Activated T-helper 2 cell treated with anti-CD3 and anti-CD28 coated beads, Interferon-gamma antibody, Interleukin-2, Interleukin-4, amounts not matched to agents 10 μg/mL and 5 μg/mL and 100 μg/mL, durations not matched to agents 14 hours and 24 hours and 36 hours (primary cell): ENCODE data around the gene AUTS2. TPM values are rescaled to one million over a fixed set of nuclear protein-coding genes. Genes with fewer than 3 reads are reported as not detected.

Experiments used
- DNase-seq: peaks from one replicate; pipeline ENCODE4 v3.0.0; 2021; ENCODE audit warnings: low spot score
- H3K27ac Mint-ChIP-seq: one replicate; pipeline ENCODE4 v1.8.0; 2021; ENCODE audit warnings: mixed read lengths
- H3K27me3 Mint-ChIP-seq: one replicate; pipeline ENCODE4 v1.8.0; 2021; ENCODE audit warnings: low read depth, mixed read lengths
- H3K36me3 Mint-ChIP-seq: one replicate; pipeline ENCODE4 v1.8.0; 2021; ENCODE audit warnings: low read depth, mixed read lengths
- H3K4me1 Mint-ChIP-seq: one replicate; pipeline ENCODE4 v1.8.0; 2021; ENCODE audit warnings: low read depth, mixed read lengths
- H3K4me3 Mint-ChIP-seq: one replicate; pipeline ENCODE4 v1.8.0; 2021; ENCODE audit warnings: low read depth, mild to moderate bottlenecking, moderate library complexity, mixed read lengths
- H3K9me3 Mint-ChIP-seq: one replicate; pipeline ENCODE4 v1.8.0; 2021; ENCODE audit warnings: mixed read lengths
- intact Hi-C: fragments of 100-400 bp; cut with micrococcal nuclease; formaldehyde crosslinking; loops from one replicate; pipeline ENCODE4 v1.15.1; 2023
- total RNA-seq: library from RNA; stranded (reverse); gene quantifications from 2 replicates; pipeline ENCODE4 v1.2.3, GENCODE V29; 2022

Gene AUTS2
- total RNA-seq, 1 donor from 2014 or later, result 1.1 TPM

GRCh38 chr7:70237831-70238575, 639.7 kb downstream of the AUTS2 start:
- Mint-ChIP-seq H3K27me3 (no peaks in the 10 kb centered on the region), H3K9me3 (peaks cover 18% of the 10 kb centered on the region), H3K4me1 (no peaks in the 10 kb centered on the region), H3K4me3 (no peak overlapping the region), H3K27ac (no peak overlapping the region), H3K36me3 (no peaks in the 10 kb centered on the region)
- no peak for DNase-seq
- intact Hi-C loops, result no loop called here

- intact Hi-C loops, result no loop called here
- no peak overlapping the region for H3K27ac Mint-ChIP-seq
- peaks cover 9% of the 10 kb centered on the region for H3K9me3 Mint-ChIP-seq
- no peaks in the 10 kb centered on the region for H3K4me1 Mint-ChIP-seq
- no peak for DNase-seq
- H3K4me3 Mint-ChIP-seq, result no peak overlapping the region
- no peaks in the 10 kb centered on the region for H3K27me3 Mint-ChIP-seq
- H3K36me3 Mint-ChIP-seq, result no peaks in the 10 kb centered on the region
These were observed 641.6 kb downstream of the AUTS2 start for GRCh38 chr7:70239918-70240317.

GRCh38 chr7:70240873-70241272, 642.6 kb downstream of the AUTS2 start:
- H3K36me3 Mint-ChIP-seq, result no peaks in the 10 kb centered on the region
- H3K9me3 Mint-ChIP-seq, result peaks cover 4% of the 10 kb centered on the region
- H3K27ac Mint-ChIP-seq, result no peak overlapping the region
- DNase-seq, result no peak
- intact Hi-C loops, result no loop called here
- H3K4me3 Mint-ChIP-seq, result no peak overlapping the region
- H3K4me1 Mint-ChIP-seq, result no peaks in the 10 kb centered on the region
- H3K27me3 Mint-ChIP-seq, result no peaks in the 10 kb centered on the region

GRCh38 chr7:70241536-70242175, 643.4 kb downstream of the AUTS2 start:
- Mint-ChIP-seq H3K27ac (no peak overlapping the region), H3K9me3 (peaks cover 4% of the 10 kb centered on the region)
- intact Hi-C loops, result no loop called here

GRCh38 chr7:70242826-70243225, 644.6 kb downstream of the AUTS2 start:
- intact Hi-C loops, result no loop called here

More at GRCh38 chr7:70241536-70242175, 643.4 kb downstream of the AUTS2 start:
- no peaks in the 10 kb centered on the region for H3K4me1 Mint-ChIP-seq
- no peaks in the 10 kb centered on the region for H3K36me3 Mint-ChIP-seq
- H3K27me3 Mint-ChIP-seq, result no peaks in the 10 kb centered on the region
- no peak for DNase-seq
- no peak overlapping the region for H3K4me3 Mint-ChIP-seq

GRCh38 chr7:70243443-70243842, 645.2 kb downstream of the AUTS2 start:
- DNase-seq, result no peak
- Mint-ChIP-seq H3K9me3 (peaks cover 1% of the 10 kb centered on the region), H3K4me1 (no peaks in the 10 kb centered on the region), H3K27me3 (no peaks in the 10 kb centered on the region), H3K27ac (no peak overlapping the region), H3K4me3 (no peak overlapping the region), H3K36me3 (no peaks in the 10 kb centered on the region)
- intact Hi-C loops, result no loop called here

More at GRCh38 chr7:70242826-70243225, 644.6 kb downstream of the AUTS2 start:
- Mint-ChIP-seq H3K9me3 (no peaks in the 10 kb centered on the region), H3K4me3 (no peak overlapping the region), H3K36me3 (no peaks in the 10 kb centered on the region), H3K27me3 (no peaks in the 10 kb centered on the region), H3K27ac (no peak overlapping the region), H3K4me1 (no peaks in the 10 kb centered on the region)
- DNase-seq, result no peak

- intact Hi-C loops, result no loop called here
- no peak for DNase-seq
- Mint-ChIP-seq H3K27ac (no peak overlapping the region), H3K36me3 (no peaks in the 10 kb centered on the region), H3K27me3 (no peaks in the 10 kb centered on the region), H3K9me3 (peaks cover 4% of the 10 kb centered on the region), H3K4me3 (no peak overlapping the region), H3K4me1 (no peaks in the 10 kb centered on the region)
These were observed 659.6 kb downstream of the AUTS2 start for GRCh38 chr7:70257921-70258320.

- DNase-seq, result no peak
- no peak overlapping the region for H3K4me3 Mint-ChIP-seq
- H3K36me3 Mint-ChIP-seq, result no peaks in the 10 kb centered on the region
- peaks cover 4% of the 10 kb centered on the region for H3K9me3 Mint-ChIP-seq
- H3K27me3 Mint-ChIP-seq, result no peaks in the 10 kb centered on the region
- intact Hi-C loops, result no loop called here
- no peak overlapping the region for H3K27ac Mint-ChIP-seq
- no peaks in the 10 kb centered on the region for H3K4me1 Mint-ChIP-seq
These were observed 661.2 kb downstream of the AUTS2 start for GRCh38 chr7:70259502-70259901.

GRCh38 chr7:70263471-70264255, 665.4 kb downstream of the AUTS2 start:
- intact Hi-C loops, result no loop called here
- Mint-ChIP-seq H3K27me3 (no peaks in the 10 kb centered on the region), H3K4me3 (no peak overlapping the region), H3K36me3 (no peaks in the 10 kb centered on the region), H3K4me1 (no peaks in the 10 kb centered on the region), H3K9me3 (no peaks in the 10 kb centered on the region), H3K27ac (no peak overlapping the region)
- no peak for DNase-seq

GRCh38 chr7:70266186-70266585, 667.9 kb downstream of the AUTS2 start:
- Mint-ChIP-seq H3K4me1 (no peaks in the 10 kb centered on the region), H3K4me3 (no peak overlapping the region), H3K9me3 (no peaks in the 10 kb centered on the region), H3K27me3 (no peaks in the 10 kb centered on the region), H3K36me3 (no peaks in the 10 kb centered on the region), H3K27ac (no peak overlapping the region)
- intact Hi-C loops, result no loop called here
- no peak for DNase-seq

- Mint-ChIP-seq H3K27me3 (no peaks in the 10 kb centered on the region), H3K36me3 (no peaks in the 10 kb centered on the region), H3K27ac (no peak overlapping the region), H3K4me3 (no peak overlapping the region), H3K9me3 (no peaks in the 10 kb centered on the region), H3K4me1 (no peaks in the 10 kb centered on the region)
- intact Hi-C loops, result no loop called here
- DNase-seq, result no peak
These were observed 669.3 kb downstream of the AUTS2 start for GRCh38 chr7:70267381-70268120.

GRCh38 chr7:70268179-70268578, 669.9 kb downstream of the AUTS2 start:
- no peaks in the 10 kb centered on the region for H3K36me3 Mint-ChIP-seq
- no peak overlapping the region for H3K27ac Mint-ChIP-seq
- no peaks in the 10 kb centered on the region for H3K27me3 Mint-ChIP-seq
- H3K4me1 Mint-ChIP-seq, result no peaks in the 10 kb centered on the region
- no peak overlapping the region for H3K4me3 Mint-ChIP-seq
- no peaks in the 10 kb centered on the region for H3K9me3 Mint-ChIP-seq
- DNase-seq, result no peak
- intact Hi-C loops, result no loop called here
